NCI-H69 (cell line): ENCODE results near the gene ILDR2.

Experiments
- DNase-seq: peaks from one replicate; lab custom pipeline; 2025; lab: John Stamatoyannopoulos, UW

Gene ILDR2

GRCh38 chr1:166975361-166976129 lies at the start of gene ILDR2:
ILDR2 (minus strand) TSS chr1:166975540; CDS start chr1:166975268, 272 bp downstream.
- peak; percentile 79 for DNase-seq

- DNase-seq, result no peak
Observed at GRCh38 chr1:167022384-167022783, 47.0 kb upstream of the ILDR2 start.

GRCh38 chr1:167016100-167016750 lies 40.9 kb upstream of the ILDR2 start:
- no peak for DNase-seq

- DNase-seq, result no peak
Observed at GRCh38 chr1:167013108-167013929, 38.0 kb upstream of the ILDR2 start.

- no peak for DNase-seq
Observed at GRCh38 chr1:167012570-167012969, 37.2 kb upstream of the ILDR2 start.

- DNase-seq, result no peak
Observed at GRCh38 chr1:167011560-167012191, 36.3 kb upstream of the ILDR2 start.

GRCh38 chr1:167003711-167004110 lies 28.4 kb upstream of the ILDR2 start:
- no peak for DNase-seq

GRCh38 chr1:167002354-167002753 lies 27.0 kb upstream of the ILDR2 start:
- no peak for DNase-seq

GRCh38 chr1:167000546-167000945 lies 25.2 kb upstream of the ILDR2 start:
- no peak for DNase-seq

GRCh38 chr1:166999500-167000055 lies 24.2 kb upstream of the ILDR2 start:
- no peak for DNase-seq

GRCh38 chr1:166999075-166999474 lies 23.7 kb upstream of the ILDR2 start:
- DNase-seq, result no peak

GRCh38 chr1:166988974-166989515 lies 13.7 kb upstream of the ILDR2 start, which contains the start of gene MAEL:
MAEL (plus strand) TSS chr1:166989280; CDS start chr1:166989353, 73 bp downstream.
- no peak for DNase-seq

GRCh38 chr1:166981589-166981988 lies 6.2 kb upstream of the ILDR2 start:
- DNase-seq, result no peak

- peak; percentile 61 for DNase-seq
Observed at GRCh38 chr1:166980818-166981217, 5.5 kb upstream of the ILDR2 start.

GRCh38 chr1:166980383-166980782 lies 5.0 kb upstream of the ILDR2 start:
- DNase-seq, result peak; percentile 86

- DNase-seq, result no peak
Observed at GRCh38 chr1:166978821-166979220, 3.5 kb upstream of the ILDR2 start.

- no peak for DNase-seq
Observed at GRCh38 chr1:166977951-166978350, 2.6 kb upstream of the ILDR2 start.

GRCh38 chr1:166974647-166975345 lies 544 bp downstream of the ILDR2 start:
- DNase-seq, result peak; percentile 44

GRCh38 chr1:166972826-166973225 lies 2.5 kb downstream of the ILDR2 start:
- no peak for DNase-seq

- no peak for DNase-seq
Observed at GRCh38 chr1:166972193-166972592, 3.1 kb downstream of the ILDR2 start.

GRCh38 chr1:166971252-166971651 lies 4.1 kb downstream of the ILDR2 start:
- DNase-seq, result no peak
